CD14-positive monocyte (primary cell): ENCODE measurements around the gene ZRSR2. TPM values are rescaled to one million over a fixed set of nuclear protein-coding genes. Genes with fewer than 3 reads are reported as not detected.
A peak's percentile ranks its signal among the peaks of the same experiment; 100 is the strongest.

Experiments
- DNase-seq, 3 donors: peaks; one replicate each; pipeline ENCODE4 v3.0.0-alpha.2; 2011 to 2022
- H2AFZ ChIP-seq: 2 replicates; pipeline ENCODE4 v1.6.0; 2012; ENCODE audit warnings: mild to moderate bottlenecking, low read depth, low read length, inconsistent platforms; ENCODE audit not compliant: insufficient read depth, poor library complexity, severe bottlenecking
- H3K27ac ChIP-seq, 2 donors: 1 replicate in 1 of 2; 2 replicates in 1 of 2; pipeline ENCODE4 v1.5.1; 2012 to 2013; ENCODE audit warnings: low read length in 2 of 2, control low read depth in 1 of 2, inconsistent platforms in 1 of 2, low read depth in 1 of 2, mild to moderate bottlenecking in 1 of 2
- H3K27me3 ChIP-seq, 2 donors: one replicate each; pipeline versions ENCODE4 v1.6.0 to v1.6.1; 2011 to 2013; ENCODE audit warnings: low read length in 2 of 2; ENCODE audit not compliant: control insufficient read depth in 2 of 2, insufficient read depth in 2 of 2
- H3K36me3 ChIP-seq, 2 donors: replicated peaks in 1 of 2; 1 replicate in 1 of 2; 2 replicates in 1 of 2; pipeline versions ENCODE4 v1.5.1 to v1.6.1; 2012 to 2013; ENCODE audit warnings: low read length in 2 of 2, control low read depth in 1 of 2, inconsistent platforms in 1 of 2, mild to moderate bottlenecking in 1 of 2; ENCODE audit not compliant: insufficient read depth in 2 of 2, control insufficient read depth in 1 of 2
- H3K4me1 ChIP-seq, 2 donors: 1 replicate in 1 of 2; 2 replicates in 1 of 2; pipeline versions ENCODE4 v1.5.1 to v1.6.1; 2012 to 2013; ENCODE audit warnings: low read length in 2 of 2, control low read depth in 1 of 2, inconsistent platforms in 1 of 2, mild to moderate bottlenecking in 1 of 2, moderate library complexity in 1 of 2; ENCODE audit not compliant: insufficient read depth in 2 of 2, control insufficient read depth in 1 of 2
- H3K4me2 ChIP-seq: replicated peaks from 2 replicates; pipeline ENCODE3; 2012; ENCODE audit warnings: low read length, moderate library complexity, mild to moderate bottlenecking; ENCODE audit not compliant: poor library complexity, severe bottlenecking; ENCODE audit errors: extremely low read depth
- H3K4me3 ChIP-seq, 3 experiments: fragments of 200-600 bp in 1 of 3; sonication (generic) in 1 of 3; replicated peaks in 1 of 3; 1 replicate in 2 of 3; 2 replicates in 1 of 3; pipeline ENCODE4 v1.5.1; 2011 to 2013; ENCODE audit warnings: low read length in 3 of 3, mild to moderate bottlenecking in 3 of 3, control low read depth in 2 of 3, low read depth in 2 of 3, inconsistent platforms in 1 of 3, moderate library complexity in 1 of 3
- H3K79me2 ChIP-seq: 2 replicates; pipeline ENCODE4 v1.6.0; 2012; ENCODE audit warnings: mild to moderate bottlenecking, control low read depth, inconsistent platforms, low read length, moderate library complexity; ENCODE audit not compliant: insufficient read depth
- H3K9ac ChIP-seq: 2 replicates; pipeline ENCODE4 v1.6.0; 2017; ENCODE audit warnings: low read length, mild to moderate bottlenecking; ENCODE audit not compliant: insufficient read depth, poor library complexity, severe bottlenecking
- H3K9me3 ChIP-seq, 2 donors: replicated peaks in 1 of 2; 1 replicate in 1 of 2; 2 replicates in 1 of 2; pipeline versions ENCODE4 v1.5.1 to v1.6.1; 2012 to 2013; ENCODE audit warnings: low read length in 2 of 2, control low read depth in 1 of 2; ENCODE audit not compliant: control insufficient read depth in 1 of 2, insufficient read depth in 1 of 2
- H4K20me1 ChIP-seq: 2 replicates; pipeline ENCODE4 v1.6.0; 2012; ENCODE audit warnings: mild to moderate bottlenecking, low read length, control low read depth, moderate library complexity; ENCODE audit not compliant: insufficient read depth
- H3K27ac Mint-ChIP-seq, 7 donors: one replicate each; pipeline ENCODE4 v1.8.0; 2020; ENCODE audit warnings: mild to moderate bottlenecking in 7 of 7, mixed read lengths in 7 of 7, moderate library complexity in 6 of 7, inconsistent platforms in 2 of 7
- H3K27me3 Mint-ChIP-seq, 3 donors: one replicate each; pipeline ENCODE4 v1.8.0; 2021 to 2022; ENCODE audit warnings: low read depth in 3 of 3, mild to moderate bottlenecking in 3 of 3, mixed read lengths in 3 of 3, moderate library complexity in 3 of 3, inconsistent platforms in 1 of 3
- H3K36me3 Mint-ChIP-seq, 2 donors: one replicate each; pipeline ENCODE4 v1.8.0; 2020; ENCODE audit warnings: mixed read lengths in 2 of 2, inconsistent platforms in 1 of 2, mild to moderate bottlenecking in 1 of 2
- H3K4me1 Mint-ChIP-seq: one replicate; pipeline ENCODE4 v1.8.0; 2020; ENCODE audit warnings: mild to moderate bottlenecking, mixed read lengths
- H3K4me3 Mint-ChIP-seq, 2 donors: one replicate each; pipeline ENCODE4 v1.8.0; 2020; ENCODE audit warnings: mild to moderate bottlenecking in 2 of 2, mixed read lengths in 2 of 2, moderate library complexity in 1 of 2
- H3K9me3 Mint-ChIP-seq, 7 donors: one replicate each; pipeline ENCODE4 v1.8.0; 2020 to 2022; ENCODE audit warnings: mixed read lengths in 7 of 7, mild to moderate bottlenecking in 6 of 7, moderate library complexity in 6 of 7, inconsistent platforms in 2 of 7
- WGBS: methylation state at CpG from one replicate; pipeline ENCODE4 v1.1.5; 2013; ENCODE audit warnings: missing lambda C conversion rate; ENCODE audit not compliant: insufficient coverage; 5-methylcytosine and 5-hydroxymethylcytosine counted together
- intact Hi-C, 2 donors: fragments of 100-400 bp; cut with micrococcal nuclease; formaldehyde crosslinking; loops; one replicate each; pipeline versions ENCODE4 v1.15.0 to v1.15.1; 2023
- polyA plus RNA-seq, 3 donors: library from polyadenylated mRNA; depleted of rRNA in 1 of 3; unstranded in 2 of 3; stranded (reverse) in 1 of 3; fragments of 300-500 nt in 2 of 3; fragments of >200 nt in 1 of 3; fragmentation: Illumina TruSeq in 2 of 3; gene quantifications; 1 replicate in 2 of 3; 2 replicates in 1 of 3; pipeline ENCODE4 v1.2.3, GENCODE V29; 2012 to 2021
- TF ChIP-seq, protein P1 (sequence below): fragments of 200-600 bp; IDR thresholded peaks from one replicate; pipeline ENCODE4 v1.8.0; 2022; ENCODE audit warnings: antibody characterized with exemption, mild to moderate bottlenecking

ZRSR2 gene
- polyA plus RNA-seq, 3 donors: 9.3 to 32.1 (median 11.2) TPM

DNA sequence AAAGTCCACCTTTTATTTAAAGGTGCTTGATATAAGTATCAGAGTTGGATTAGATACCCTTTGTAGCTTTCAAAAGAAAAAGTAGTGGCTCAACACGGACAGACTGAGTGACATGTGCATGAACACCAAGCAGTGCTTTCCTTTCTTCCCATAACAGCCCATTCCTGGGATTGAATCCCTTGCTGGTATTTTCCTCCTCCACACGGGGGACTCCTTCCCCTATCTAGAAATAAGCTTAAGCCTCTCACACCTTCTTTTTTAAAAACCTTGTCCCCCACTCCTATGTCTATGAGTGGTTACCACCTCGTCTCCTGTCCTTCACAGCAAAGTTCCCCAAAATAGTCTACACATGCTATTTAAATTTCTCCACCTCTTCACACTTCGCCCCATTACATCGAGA, 59.3 kb downstream of the ZRSR2 start:
- Mint-ChIP-seq H3K36me3 (peaks cover 64 to 83% of the 10 kb centered on the region in 2 donors), H3K4me1 (peaks cover 58% of the 10 kb centered on the region), H3K27ac (peak overlapping the region in 6 of 7 donors; percentile 12 to 84 (median 26)), H3K27me3 (peaks cover 0 to 50% (median 0%) of the 10 kb centered on the region in 3 donors), H3K4me3 (peak overlapping the region; percentile 54 to 61), H3K9me3 (peaks cover 0 to 5% (median 0%) of the 10 kb centered on the region in 7 donors)
- H3K9ac ChIP-seq: no peak overlapping the region
- no peak overlapping the region for H3K27ac ChIP-seq
- no CpG with 5 or more reads among the region's 5 CpGs for WGBS
- TF ChIP-seq, protein P1, sequence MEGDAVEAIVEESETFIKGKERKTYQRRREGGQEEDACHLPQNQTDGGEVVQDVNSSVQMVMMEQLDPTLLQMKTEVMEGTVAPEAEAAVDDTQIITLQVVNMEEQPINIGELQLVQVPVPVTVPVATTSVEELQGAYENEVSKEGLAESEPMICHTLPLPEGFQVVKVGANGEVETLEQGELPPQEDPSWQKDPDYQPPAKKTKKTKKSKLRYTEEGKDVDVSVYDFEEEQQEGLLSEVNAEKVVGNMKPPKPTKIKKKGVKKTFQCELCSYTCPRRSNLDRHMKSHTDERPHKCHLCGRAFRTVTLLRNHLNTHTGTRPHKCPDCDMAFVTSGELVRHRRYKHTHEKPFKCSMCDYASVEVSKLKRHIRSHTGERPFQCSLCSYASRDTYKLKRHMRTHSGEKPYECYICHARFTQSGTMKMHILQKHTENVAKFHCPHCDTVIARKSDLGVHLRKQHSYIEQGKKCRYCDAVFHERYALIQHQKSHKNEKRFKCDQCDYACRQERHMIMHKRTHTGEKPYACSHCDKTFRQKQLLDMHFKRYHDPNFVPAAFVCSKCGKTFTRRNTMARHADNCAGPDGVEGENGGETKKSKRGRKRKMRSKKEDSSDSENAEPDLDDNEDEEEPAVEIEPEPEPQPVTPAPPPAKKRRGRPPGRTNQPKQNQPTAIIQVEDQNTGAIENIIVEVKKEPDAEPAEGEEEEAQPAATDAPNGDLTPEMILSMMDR: no peak
- H3K79me2 ChIP-seq: peaks cover 97% of the 10 kb centered on the region
- no peak overlapping the region for H2AFZ ChIP-seq
- no peak overlapping the region for H3K4me3 ChIP-seq
- DNase-seq: no peak
- H3K9me3 ChIP-seq: no peaks in the 10 kb centered on the region
- peaks cover 49 to 80% of the 10 kb centered on the region in 2 donors for H3K36me3 ChIP-seq
- H3K4me1 ChIP-seq: peaks cover 25 to 78% of the 10 kb centered on the region in 2 donors
- H3K4me2 ChIP-seq: peak overlapping the region; percentile 9
- peaks cover 0 to 57% of the 10 kb centered on the region in 2 donors for H3K27me3 ChIP-seq
- intact Hi-C loops: no loop called here
- H4K20me1 ChIP-seq: peaks cover 92% of the 10 kb centered on the region

DNA sequence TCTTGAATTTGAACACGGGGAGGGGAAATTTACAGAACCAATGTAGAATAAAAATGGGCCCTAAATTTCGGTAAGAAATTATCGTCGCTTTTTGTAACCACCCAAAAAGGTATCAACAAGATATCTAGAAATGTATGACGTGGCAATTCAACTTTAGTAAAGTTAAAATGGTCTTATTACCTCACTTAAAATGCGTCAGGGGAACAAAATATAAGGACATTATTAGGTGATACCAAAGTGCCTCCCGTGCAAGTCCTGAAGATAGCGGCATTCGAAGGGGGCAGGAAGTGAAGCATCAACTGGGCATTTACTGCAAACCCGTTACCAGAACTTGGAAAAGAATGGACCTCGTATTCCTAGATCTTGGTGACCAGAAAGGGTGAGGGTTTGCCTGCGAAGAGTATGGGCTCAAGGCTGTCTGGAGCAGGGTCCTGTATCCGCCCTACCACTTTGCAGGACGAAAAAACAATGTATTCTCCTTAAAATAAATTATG, 63.3 kb downstream of the ZRSR2 start:
- Histone ChIP-seq H3K9me3 (no peaks in the 10 kb centered on the region), H3K27ac (peak overlapping the region; percentile 50 to 75)
- intact Hi-C loops: loop anchor here (10.0 kb wide), 4 partner anchors 49 to 261 kb away; no protein-coding TSS in a partner anchor

More for the DNA sequence above, 63.3 kb downstream of the ZRSR2 start:
- H3K79me2 ChIP-seq: peaks cover 56% of the 10 kb centered on the region
- peak overlapping the region; percentile 64 to 81 (median 78) for H3K4me3 ChIP-seq
- Mint-ChIP-seq H3K4me3 (peak overlapping the region; percentile 78 to 83), H3K4me1 (peaks cover 45% of the 10 kb centered on the region), H3K27ac (peak overlapping the region; percentile 74 to 99 (median 85)), H3K36me3 (peaks cover 33 to 48% of the 10 kb centered on the region in 2 donors), H3K27me3 (peaks cover 0 to 47% (median 1%) of the 10 kb centered on the region in 3 donors), H3K9me3 (peaks cover 0 to 9% (median 0%) of the 10 kb centered on the region in 7 donors)
- DNase-seq: no peak
- H3K27me3 ChIP-seq: peaks cover 0 to 46% of the 10 kb centered on the region in 2 donors
- peaks cover 21 to 39% of the 10 kb centered on the region in 2 donors for H3K36me3 ChIP-seq
- H3K4me1 ChIP-seq: peaks cover 33 to 78% of the 10 kb centered on the region in 2 donors
- WGBS: 42% methylated on average over 4 of the region's 14 CpGs
- H3K4me2 ChIP-seq: peak overlapping the region; percentile 88
- peak overlapping the region; percentile 53 for H2AFZ ChIP-seq
- TF ChIP-seq, protein P1: no peak
- peak overlapping the region; percentile 96 for H3K9ac ChIP-seq
- peaks cover 52% of the 10 kb centered on the region for H4K20me1 ChIP-seq
